HepG2 (cell line): ENCODE results near the gene PTGS2.

ENCODE experiments used
- ZNF777 ChIP-seq: sonication (generic); formaldehyde crosslinking; IDR thresholded peaks from 2 replicates; pipeline ENCODE4 v1.4.0; 2020; ENCODE audit warnings: missing genetic modification reagents
- TF ChIP-seq, protein P1 (sequence below): IDR thresholded peaks from 2 replicates; pipeline ENCODE4 v1.6.1; 2012; ENCODE audit warnings: inconsistent platforms

GRCh38 chr1:186623551-186623950 lies 56.7 kb downstream of the PTGS2 start:
- TF ChIP-seq, protein P1, sequence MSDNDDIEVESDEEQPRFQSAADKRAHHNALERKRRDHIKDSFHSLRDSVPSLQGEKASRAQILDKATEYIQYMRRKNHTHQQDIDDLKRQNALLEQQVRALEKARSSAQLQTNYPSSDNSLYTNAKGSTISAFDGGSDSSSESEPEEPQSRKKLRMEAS = no peak
- TF ChIP-seq ZNF777 (CRISPR knock-in tag) = no peak
